SU-DHL-6 (cell line): ENCODE measurements around the gene ALDH1A3.

Experiments
- CTCF ChIP-seq: fragments of 200-600 bp; sonication (generic); IDR thresholded peaks from one replicate; pipeline ENCODE4 v1.5.1; 2017; ENCODE audit warnings: antibody characterized with exemption, mild to moderate bottlenecking, low read length, moderate library complexity; ENCODE audit not compliant: insufficient read depth, poor library complexity, severe bottlenecking
- EZH2phosphoT487 ChIP-seq: fragments of 200-600 bp; sonication (generic), shearing (Covaris generic); conservative IDR thresholded peaks from 2 replicates; pipeline ENCODE4 v1.6.1; 2018; ENCODE audit warnings: mild to moderate bottlenecking, antibody characterized with exemption, low read length, moderate library complexity, mixed read lengths

DNA sequence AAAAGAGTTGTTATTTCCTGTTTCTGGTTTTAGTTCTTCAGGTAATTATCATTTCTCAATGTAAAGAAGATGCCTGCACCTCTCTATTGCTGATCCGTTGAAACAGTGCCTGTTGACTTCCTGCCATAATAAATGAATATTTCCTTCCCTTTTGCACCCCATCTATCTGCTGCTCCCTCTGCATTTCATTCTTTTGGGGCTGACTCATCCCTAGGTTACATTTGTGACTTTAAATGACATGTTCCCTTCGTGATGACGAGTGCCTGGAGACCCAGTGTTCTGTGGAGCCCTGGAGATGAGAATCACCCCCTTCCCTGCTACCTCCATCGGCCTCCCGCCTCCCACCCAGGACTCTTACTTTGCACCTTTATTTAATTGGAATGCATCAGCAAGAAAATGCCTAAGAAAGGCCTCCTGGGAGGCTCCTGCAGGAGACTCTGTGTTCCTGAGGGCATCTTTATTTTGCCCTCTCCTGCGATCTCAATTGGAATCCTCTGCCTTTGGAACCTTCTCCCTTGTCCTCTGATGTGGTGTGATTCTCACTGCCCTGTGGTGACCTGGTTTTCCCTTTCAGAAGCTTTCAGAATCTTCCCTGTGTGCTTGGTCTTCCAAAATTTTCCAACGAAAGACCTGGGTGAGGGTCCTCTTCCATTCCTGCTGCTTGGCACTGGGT lies 53.2 kb downstream of the ALDH1A3 start:
- no peak for TF ChIP-seq CTCF
- no peak for TF ChIP-seq EZH2phosphoT487
